GM20431 (cell line): ENCODE measurements around the gene TMEM9B.
"Not testable (repeated sequence)": the region's sequence is repeated elsewhere in the genome, so short reads cannot be mapped to it uniquely, and the experiment has no call there.

ENCODE experiments used
- in situ Hi-C: fragments of 300-500 bp; cut with MseI, MboI; formaldehyde crosslinking; loops from one replicate; pipeline ENCODE4 v1.15.0; 2020; ENCODE audit warnings: low sequenced_read_pairs; ENCODE audit not compliant: unreplicated experiment

TMEM9B gene

DNA sequence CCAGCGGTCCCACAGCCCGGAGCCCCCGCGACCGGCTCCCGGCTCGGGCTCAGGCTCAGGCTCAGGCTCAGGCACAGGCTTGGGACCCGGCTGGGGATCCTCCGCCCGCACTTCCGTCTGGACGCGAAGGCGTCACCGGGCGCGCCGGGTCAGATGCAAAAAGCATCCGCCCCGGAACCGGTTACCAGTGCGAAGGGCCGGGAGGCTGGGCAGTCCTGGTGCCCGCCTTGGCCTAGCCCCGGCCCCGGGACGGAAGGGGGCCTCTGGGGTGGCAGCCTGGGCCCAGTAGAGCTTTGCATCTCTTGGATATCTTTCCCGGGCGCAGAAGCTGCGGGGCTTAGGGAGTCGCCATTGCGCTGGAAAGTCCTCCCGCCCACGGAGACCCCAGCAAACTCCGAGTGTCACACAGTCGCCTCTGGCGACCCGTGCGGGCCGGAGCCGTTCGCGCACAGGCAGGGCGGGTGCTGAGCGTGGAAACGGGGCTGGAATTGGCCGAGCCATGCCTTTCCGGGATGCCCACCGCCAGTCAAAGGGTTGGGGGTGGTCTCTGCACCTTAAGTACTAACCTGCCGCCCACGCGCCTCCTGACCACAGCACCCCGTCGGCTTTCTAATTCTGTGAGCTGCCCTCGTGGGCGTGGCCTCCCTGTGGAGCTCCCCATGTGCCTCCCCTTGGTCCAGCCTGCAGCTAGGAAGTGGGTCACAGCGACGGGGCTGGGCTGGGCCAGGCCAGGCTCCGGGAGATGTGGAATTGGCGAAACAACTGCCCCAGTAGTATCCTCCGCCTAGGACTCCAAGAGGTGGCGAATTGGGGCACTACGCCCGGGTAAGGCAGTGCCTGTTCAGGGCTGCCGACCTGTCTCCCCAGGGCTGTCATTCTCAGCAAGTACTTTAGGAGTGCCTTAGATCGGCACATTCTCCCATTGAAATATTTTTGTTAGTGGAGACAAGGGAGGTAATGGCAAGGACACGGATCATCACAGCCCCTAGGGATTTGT, at the start of gene TMEM9B:
Gene TMEM9B (minus strand): TSS at position 119 of the 997 bp plus-strand sequence. CDS start 129 bp downstream, outside the sequence.
- in situ Hi-C loops, result no loop called here

DNA sequence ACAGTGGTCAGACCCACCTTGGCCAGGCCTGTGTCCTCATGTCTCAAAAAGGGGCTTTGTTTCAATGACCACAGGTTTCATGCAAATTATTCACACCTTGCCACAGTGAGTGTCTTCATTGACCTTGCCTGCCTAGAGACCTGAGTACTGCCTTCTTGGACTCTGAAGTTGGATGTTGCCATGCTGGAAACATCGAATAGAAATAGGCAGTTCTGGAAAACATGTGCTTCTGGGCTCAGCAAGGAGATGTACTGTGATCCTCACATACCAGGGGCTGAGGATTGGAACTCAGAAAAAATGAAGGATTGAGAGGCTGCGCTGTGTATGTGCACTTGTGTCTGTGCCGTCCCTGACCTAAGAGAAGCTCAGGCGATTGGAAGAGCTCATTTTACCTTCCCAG, 49.1 kb upstream of the TMEM9B start:
- in situ Hi-C loops, result loop anchor here (10.0 to 25.0 kb wide), 2 partner anchors 121 to 499 kb away; no protein-coding TSS in a partner anchor

DNA sequence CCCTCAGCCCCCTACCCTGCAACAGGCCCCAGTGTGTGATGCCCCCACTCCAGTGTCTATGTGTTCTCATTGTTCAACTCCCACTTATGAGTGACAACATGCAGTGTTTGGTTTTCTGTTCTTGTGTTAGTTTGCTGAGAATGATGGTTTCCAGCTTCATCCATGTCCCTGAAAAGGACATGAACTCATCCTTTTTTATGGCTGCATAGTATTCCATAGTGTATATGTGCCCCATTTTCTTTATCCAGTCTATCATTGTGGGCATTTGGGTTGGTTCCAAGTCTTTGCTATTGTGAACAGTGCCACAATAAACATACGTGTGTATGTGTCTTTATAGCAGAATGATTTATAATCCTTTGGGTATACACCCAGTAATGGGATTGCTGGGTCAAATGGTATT, 45.3 kb upstream of the TMEM9B start:
- in situ Hi-C loops, result loop anchor here (25.0 kb wide), 1 partner anchor 503 kb away; no protein-coding TSS in a partner anchor

DNA sequence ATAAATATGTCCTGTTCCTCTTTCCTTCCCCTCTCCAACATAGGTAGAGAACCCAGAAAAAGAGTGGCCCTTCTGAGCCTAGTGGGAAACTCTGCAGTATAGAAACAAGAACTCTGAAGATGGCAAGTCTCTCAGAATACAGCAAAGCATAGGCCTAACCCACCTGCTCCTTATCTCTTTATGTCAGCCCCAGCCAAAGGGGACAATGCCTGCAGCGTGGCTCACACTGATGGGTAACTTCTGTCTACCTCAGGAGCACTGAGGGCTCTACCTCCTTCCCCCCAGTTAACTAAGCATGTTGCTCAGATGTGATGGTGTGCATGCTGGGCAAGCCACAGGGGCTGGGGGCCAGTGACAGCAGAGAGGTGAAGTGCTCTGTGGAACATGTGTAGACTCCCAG, 44.4 kb upstream of the TMEM9B start:
- in situ Hi-C loops, result loop anchor here (25.0 kb wide), 1 partner anchor 504 kb away; no protein-coding TSS in a partner anchor

DNA sequence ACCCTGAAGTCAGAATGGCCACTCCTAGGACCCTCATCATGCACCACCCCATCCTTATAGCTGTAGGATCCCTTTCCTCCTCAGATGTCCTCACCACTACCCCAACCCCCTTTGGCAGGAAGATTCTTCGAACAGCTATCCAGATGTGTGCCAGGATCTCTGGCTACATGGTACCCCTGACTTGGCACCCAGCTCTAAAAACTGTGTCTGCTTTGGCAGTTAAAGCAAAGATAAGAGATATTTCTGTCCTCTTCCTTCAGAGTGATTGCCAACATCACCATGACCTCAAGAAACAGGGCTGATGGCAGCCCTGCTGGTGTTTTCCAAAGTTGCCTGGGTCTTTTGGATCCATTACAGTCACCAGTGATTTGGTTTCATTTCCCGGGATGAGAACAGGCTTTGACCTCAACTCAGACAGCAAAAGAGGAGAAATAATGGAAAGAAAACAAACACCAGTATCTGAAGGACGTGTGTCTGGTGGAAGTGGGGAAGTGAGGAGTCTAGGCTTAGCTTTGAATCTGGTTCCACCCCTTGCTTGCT, 43.8 kb upstream of the TMEM9B start:
- in situ Hi-C loops, result loop anchor here (25.0 kb wide), 1 partner anchor 504 kb away; no protein-coding TSS in a partner anchor

DNA sequence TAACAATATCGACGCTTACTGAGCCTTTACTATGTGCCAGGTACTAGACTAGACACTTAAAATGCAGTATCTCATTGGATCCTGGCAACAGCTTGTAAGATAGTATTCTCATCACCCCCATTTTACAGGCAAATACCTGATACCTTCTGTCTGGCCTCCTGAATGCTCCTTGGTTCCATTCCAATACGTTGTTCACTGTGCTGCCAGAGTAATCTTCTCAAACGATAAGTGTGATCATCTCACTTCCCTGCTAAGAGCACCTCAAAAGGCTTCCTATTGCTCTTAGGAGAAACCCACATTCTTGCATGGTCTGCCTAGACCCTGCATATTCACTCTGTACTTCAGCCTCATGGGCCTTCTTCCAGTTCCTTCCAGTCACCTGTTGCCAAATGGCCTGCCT, 40.8 kb upstream of the TMEM9B start:
- in situ Hi-C loops, result loop anchor here (25.0 kb wide), 1 partner anchor 507 kb away; no protein-coding TSS in a partner anchor

DNA sequence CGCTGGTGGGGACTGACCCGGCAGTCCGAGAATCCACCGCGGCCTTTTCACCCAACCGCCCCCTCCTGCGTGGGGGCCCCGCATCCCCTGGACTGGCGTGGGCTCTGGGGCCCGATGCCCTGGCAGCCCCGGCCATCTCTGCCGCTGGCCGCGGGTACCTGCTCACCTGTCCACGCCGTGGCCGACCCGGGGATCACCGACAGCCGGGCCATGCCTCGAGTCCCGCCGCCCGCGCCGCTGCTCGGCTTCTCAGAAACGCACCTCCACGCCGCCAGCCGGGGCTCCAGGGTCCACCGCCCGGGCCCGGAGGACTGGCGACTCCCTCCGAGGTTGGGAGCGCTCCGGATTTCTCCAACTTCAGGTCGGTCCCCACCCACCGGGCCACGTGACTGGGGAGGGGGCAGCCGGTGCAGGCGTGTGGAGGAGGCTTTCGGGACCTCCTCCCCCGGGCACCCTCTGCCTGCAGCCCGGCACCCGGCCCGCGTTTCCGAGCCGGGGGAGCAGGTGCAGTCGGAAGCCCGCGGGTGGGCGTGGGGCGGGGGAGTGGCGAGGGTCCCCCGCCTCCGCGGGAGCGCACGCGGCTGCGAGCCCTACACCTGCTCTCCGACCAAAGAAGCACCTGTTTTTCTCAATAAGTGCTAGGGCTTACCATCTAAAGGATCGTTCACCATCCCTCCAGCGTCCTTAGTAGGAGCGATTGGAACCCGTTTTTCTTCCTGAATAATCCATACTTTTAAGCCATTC, 40.1 kb upstream of the TMEM9B start:
- in situ Hi-C loops, result loop anchor here (25.0 kb wide), 1 partner anchor 508 kb away; no protein-coding TSS in a partner anchor

DNA sequence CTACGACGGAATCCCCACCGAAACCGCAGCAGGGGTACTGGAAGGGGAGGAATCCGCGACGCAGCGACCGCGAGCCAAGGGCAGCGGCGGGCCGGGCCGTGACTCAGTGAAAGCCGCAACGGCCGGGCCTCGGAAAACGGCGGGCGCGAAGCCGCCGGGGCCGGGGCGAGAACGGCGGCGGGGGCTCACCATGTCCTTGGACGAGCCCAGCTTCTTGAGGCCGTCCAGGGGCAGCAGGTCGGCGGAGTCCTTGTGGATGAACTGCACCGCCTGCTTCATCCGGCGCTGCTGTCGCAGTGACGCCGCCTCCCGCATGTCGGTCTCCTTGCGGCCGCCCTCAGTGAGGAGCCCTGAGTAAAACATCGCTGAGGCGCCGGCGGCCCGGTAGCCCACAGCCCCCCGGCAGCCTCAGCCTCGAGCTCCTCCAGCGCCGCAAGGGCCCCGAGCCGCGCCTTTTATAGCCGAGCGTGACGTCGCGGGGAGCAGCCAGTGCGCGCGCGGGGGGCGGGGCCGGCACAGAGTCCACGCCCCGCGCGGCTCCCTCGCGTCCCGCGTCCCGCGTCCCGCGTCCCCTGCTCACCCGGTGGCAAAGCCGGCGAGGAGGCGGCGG, 39.4 kb upstream of the TMEM9B start, which contains the start of gene NRIP3:
Gene NRIP3 (minus strand): TSS at position 429 of the 610 bp plus-strand sequence. CDS start 66 bp downstream, at position 363.
- in situ Hi-C loops, result loop anchor here (25.0 kb wide), 1 partner anchor 509 kb away; no protein-coding TSS in a partner anchor

DNA sequence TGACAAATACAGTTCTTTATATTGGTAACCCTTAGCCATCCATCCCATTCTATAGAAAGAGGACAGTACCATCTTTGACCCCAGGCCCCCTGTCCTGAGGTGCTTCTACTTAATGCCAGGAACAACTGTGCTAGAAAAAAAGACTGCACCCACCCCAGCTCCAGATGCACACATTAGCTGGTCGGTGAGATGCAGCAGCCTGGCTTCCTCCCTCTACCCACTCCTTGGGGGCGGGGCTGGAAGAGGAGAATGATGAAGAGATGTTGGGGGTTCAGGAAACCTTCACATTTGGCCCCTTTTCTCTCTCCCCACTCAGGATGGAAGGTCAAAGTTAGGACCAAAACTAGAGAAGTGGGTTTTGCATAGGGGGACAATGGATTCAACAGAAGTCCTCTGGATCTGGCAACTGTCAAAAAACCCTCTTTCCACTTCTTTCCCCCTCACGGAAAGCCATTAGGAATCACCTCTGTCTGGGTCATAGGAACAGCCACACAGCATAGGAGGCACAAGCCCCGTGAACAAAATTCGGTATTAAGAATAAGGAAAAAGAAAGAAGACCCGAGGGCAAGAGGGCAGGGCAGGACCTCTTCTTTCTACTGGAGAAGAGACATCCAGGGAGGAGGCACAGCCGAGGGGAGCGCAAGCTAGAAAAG, 38.8 kb upstream of the TMEM9B start:
- in situ Hi-C loops, result loop anchor here (25.0 kb wide), 1 partner anchor 509 kb away; no protein-coding TSS in a partner anchor

DNA sequence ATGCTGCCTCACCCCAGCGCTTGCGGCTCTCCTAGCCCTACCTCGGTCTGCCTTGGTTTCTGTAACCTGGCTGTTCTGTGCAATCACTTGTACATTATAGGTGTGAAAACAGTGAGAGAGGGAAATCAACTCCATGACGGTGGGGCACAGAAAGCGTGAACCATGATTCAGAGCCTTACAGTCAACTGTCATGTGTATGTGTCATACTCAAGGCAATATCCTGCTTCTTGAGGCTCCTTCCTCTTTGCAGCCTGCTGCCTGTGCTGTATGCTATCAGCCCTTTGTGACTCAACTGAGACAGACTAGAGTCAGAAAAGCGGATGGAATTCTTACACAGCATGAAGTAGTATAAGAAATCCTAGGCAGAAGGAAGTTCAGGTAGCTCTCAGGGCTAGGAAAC, 37.5 kb upstream of the TMEM9B start:
- in situ Hi-C loops, result loop anchor here (25.0 kb wide), 1 partner anchor 511 kb away; no protein-coding TSS in a partner anchor

DNA sequence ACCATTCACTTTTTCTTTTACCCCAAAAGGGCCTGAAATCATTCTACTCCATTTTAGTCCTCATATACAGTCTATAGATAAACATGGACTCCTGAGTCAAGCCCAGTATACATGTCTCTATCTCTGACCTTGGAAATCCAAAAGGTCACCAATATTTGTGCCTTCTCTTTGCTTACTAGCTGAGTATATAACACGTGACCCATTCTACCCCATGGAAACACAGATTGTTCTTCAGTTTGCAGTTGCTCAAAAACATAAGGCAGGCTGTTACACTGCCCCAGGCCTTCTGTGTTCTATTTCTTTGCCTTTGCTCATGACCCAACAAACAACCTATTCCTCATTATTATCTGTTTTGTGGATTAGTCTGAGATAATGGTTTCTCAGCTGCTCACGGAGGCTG, 33.8 kb upstream of the TMEM9B start:
- in situ Hi-C loops, result no loop called here

DNA sequence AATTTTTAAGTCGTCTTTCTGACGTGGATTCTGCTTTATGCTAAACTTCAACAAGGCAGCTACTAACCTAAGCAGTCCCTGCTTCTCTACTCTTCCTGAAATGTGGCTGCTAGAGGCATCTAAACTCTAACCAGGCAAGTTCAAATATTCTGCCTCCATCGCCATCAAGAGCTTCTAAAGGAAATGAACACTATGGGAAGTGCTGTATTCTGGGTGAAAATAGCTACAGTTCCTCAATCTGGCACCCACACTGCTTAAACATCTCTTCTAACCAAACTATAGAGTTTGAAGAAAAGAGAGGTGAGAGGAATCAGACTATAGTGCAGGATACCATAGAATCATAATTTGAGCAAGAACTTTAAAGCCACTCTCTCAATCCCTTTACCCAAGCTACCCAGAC, 33.2 kb upstream of the TMEM9B start:
- in situ Hi-C loops, result no loop called here

DNA sequence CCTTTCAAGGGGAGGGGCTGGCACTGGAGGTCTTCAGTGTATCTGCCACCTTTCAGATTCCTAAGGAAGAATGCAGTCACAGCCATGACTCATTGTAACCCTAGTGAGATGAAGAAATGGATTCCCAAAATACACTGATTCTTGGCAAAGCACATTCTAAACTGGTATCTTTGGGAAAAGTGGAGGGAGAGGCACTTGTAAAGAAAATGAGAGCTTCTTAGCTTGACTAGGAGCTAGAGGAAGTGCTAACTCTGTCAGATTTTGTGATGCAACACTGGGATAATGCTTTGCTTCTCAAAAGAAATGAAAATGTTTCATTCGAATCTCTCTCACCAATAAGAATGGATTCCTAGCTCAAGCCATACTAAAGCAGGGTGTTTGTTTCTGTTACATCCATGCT, 25.2 kb upstream of the TMEM9B start:
- in situ Hi-C loops, result no loop called here

DNA sequence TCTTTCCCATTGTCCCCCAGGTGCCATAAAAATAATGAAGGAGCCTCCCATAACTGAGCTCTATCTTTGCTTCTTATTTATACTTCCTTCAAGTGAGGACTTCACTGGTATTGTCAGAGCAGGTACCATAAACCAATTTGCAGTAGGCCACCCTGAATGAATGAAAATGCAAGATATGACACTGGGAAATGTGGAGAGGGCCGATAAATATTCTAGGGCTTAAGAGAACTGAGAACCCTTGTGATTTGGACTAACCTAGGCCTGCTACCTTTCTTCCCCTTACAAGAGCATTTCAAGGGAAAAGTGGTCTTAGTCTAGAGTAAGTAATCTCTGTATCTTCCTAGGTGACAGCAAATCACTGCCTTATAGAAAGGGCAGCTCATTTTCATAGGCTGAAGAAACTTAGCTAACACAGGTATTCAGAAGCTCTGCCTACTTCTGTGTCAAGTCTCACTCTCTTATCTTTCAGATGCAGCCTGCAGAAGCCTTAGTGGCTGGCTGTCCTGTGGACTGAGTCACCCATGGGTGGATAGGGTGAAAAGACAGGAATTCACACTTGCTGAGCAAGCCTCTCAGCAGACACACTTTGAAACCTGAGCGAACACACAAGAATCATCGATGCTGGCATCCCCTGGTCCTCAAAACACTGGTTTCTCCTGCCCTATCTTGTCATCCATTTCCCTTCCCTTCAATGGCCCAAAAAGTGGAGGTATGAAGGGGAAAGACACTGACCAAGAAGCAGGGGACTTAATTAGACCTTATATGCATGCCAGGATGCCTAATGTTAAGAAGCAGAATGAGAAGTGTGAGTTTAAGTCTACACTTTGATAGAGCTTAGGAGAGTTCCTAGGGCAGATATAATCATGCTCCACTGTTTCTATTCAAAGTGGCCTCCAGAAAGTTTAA, 24.3 kb upstream of the TMEM9B start:
- in situ Hi-C loops, result no loop called here

DNA sequence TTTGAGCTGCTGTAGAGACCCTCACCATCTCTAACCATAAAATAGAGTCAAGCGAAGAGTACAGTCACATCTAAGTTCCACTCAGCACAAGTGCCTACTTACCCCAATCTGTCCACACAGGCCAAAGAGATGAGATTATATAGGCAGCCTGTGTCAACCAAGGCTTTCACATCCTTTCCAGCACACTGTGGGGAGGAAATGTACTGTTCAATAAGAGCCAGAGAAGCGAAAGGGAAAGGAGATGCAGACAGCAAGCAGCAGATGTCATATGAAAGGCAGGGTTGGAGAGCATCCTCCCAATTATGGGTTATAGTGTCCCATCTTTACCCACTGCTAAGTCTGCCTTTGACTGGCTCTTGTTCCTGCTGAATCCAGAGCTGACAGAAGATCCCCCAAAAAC, 23.2 kb upstream of the TMEM9B start:
- in situ Hi-C loops, result no loop called here

DNA sequence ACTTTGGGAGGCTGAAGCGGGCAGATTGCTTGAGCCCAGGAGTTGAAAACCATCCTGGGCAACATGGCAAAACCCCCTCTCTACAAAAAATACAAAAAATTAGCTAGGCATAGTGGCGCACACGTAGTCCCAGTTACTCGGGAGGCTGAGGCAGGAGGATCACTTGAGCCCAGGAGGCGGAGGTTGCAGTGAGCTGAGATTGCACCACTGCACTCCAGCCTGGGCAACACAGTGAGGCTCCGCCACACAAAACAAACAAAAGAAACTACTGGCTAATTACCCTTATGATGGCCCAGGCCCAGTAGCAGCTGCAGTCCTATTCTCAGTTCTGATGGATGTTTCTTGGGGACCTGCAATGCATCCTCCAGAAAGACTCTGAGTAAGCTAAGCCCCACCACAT, 22.5 kb upstream of the TMEM9B start:
- in situ Hi-C loops, result not testable (repeated sequence)

DNA sequence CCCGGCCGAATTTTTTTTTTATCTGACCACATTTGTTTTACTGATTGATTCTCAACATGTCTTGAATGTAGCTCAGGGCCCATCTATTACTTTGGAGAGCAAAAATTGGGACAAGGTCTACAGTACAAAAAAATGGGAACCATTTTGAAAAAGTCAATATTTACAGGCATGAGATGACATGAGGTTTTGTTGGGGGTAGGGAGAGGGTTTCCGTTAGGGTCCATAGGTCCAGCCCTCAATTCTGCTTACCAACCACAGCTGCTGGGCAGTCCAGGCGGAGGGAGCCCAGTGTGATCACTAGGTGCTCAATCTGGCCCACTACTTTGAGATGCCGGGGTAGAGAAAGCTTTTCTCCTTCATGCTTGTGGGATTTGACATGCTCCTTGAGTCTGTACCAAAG, 21.2 kb upstream of the TMEM9B start:
- in situ Hi-C loops, result no loop called here

DNA sequence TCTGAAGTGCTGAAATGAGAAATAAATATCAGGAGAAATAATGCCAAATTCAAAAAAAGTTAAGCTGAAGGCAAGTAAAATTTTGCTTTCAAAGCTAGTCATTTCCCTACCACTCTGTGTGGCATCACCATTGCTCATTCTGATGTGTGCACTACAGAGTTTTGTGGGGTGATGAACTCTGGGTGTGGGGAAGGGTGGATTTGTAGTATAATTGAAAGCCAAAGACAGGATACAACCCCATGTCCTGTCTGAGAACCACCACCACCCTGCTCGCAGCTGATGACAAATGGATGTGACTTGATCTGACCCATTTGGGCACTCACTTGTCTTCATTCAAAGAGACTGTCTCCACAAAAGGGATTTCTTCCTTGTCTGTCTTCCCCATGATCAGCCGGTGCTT, 19.3 kb upstream of the TMEM9B start:
- in situ Hi-C loops, result no loop called here
